Fibroblast of the conjunctiva (primary cell): ENCODE results near the gene ALDH1A2.

ENCODE experiments used
- DNase-seq: peaks from one replicate; pipeline ENCODE4 v3.0.0-alpha.2; 2010; ENCODE audit warnings: low read depth

The ALDH1A2 gene

GRCh38 chr15:57994221-57995049 is 71.1 kb downstream of the ALDH1A2 start:
- DNase-seq, result no peak

GRCh38 chr15:57993409-57994145 is 71.9 kb downstream of the ALDH1A2 start:
- no peak for DNase-seq

- DNase-seq, result no peak
Measured at GRCh38 chr15:57992761-57993355, 72.7 kb downstream of the ALDH1A2 start.

- no peak for DNase-seq
Measured at GRCh38 chr15:57973534-57973933, 92.0 kb downstream of the ALDH1A2 start.

GRCh38 chr15:57972864-57973263 is 92.6 kb downstream of the ALDH1A2 start:
- DNase-seq, result no peak

GRCh38 chr15:57969996-57970395 is 95.5 kb downstream of the ALDH1A2 start:
- DNase-seq, result no peak

GRCh38 chr15:57969355-57969754 is 96.2 kb downstream of the ALDH1A2 start:
- no peak for DNase-seq

GRCh38 chr15:57962887-57963286 is 102.6 kb downstream of the ALDH1A2 start:
- DNase-seq, result no peak

GRCh38 chr15:57961919-57962318 is 103.6 kb downstream of the ALDH1A2 start:
- DNase-seq, result no peak

GRCh38 chr15:57957113-57957512 is 108.4 kb downstream of the ALDH1A2 start:
- no peak for DNase-seq

- no peak for DNase-seq
Measured at GRCh38 chr15:57953874-57954273, 111.6 kb downstream of the ALDH1A2 start.

GRCh38 chr15:57951328-57951932 is 114.1 kb downstream of the ALDH1A2 start:
- DNase-seq, result no peak

GRCh38 chr15:57950381-57950946 is 115.0 kb downstream of the ALDH1A2 start:
- DNase-seq, result no peak

- no peak for DNase-seq
Measured at GRCh38 chr15:57949374-57949943, 116.1 kb downstream of the ALDH1A2 start.

- DNase-seq, result no peak
Measured at GRCh38 chr15:57948351-57949289, 116.9 kb downstream of the ALDH1A2 start.

GRCh38 chr15:57947781-57948180 is 117.7 kb downstream of the ALDH1A2 start:
- DNase-seq, result no peak

- no peak for DNase-seq
Measured at GRCh38 chr15:57947282-57947681, 118.2 kb downstream of the ALDH1A2 start.

GRCh38 chr15:57946491-57947048 is 118.9 kb downstream of the ALDH1A2 start:
- no peak for DNase-seq

GRCh38 chr15:57945616-57946015 is 119.9 kb downstream of the ALDH1A2 start:
- no peak for DNase-seq

- DNase-seq, result no peak
Measured at GRCh38 chr15:57943754-57944420, 121.6 kb downstream of the ALDH1A2 start.
